Stimulated activated CD4-positive, alpha-beta T cell treated with anti-CD3 and anti-CD28 coated beads, TNF-alpha, amount 100 ng/mL, for 4 hours (primary cell): ENCODE measurements around the gene SPAG5.
"Not testable (repeated sequence)": the region's sequence is repeated elsewhere in the genome, so short reads cannot be mapped to it uniquely, and the experiment has no call there.

Experiments
- DNase-seq, 3 experiments: peaks; one replicate each; pipeline ENCODE4 v3.0.0-alpha.2; 2020; ENCODE audit warnings: low read depth in 3 of 3

SPAG5 gene

GRCh38 chr17:28612936-28613872, 14.4 kb upstream of the SPAG5 start:
- DNase-seq: peak in 1 of 3 experiments; percentile 23

GRCh38 chr17:28612531-28612930, 13.7 kb upstream of the SPAG5 start:
- DNase-seq: no peak

GRCh38 chr17:28610376-28610775, 11.6 kb upstream of the SPAG5 start:
- DNase-seq: no peak

DNA sequence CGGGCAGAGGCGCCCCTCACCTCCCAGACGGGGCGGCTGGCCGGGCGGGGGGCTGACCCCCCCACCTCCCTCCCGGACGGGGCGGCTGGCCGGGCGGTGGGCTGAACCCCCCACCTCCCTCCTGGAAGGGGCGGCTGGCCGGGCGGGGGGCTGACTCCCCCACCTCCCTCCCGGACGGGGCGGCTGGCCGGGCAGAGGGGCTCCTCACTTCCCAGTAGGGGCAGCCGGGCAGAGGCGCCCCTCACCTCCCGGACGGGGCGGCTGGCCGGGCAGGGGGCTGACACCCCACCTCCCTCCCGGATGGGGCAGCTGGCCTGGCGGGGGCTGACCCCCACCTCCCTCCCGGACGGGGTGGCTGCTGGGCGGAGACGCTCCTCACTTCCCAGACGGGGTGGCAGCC, 5.2 kb upstream of the SPAG5 start:
- not testable (repeated sequence) for DNase-seq

GRCh38 chr17:28599311-28600184, 723 bp upstream of the SPAG5 start:
- DNase-seq: peak; percentile 44 to 50 (median 46)

DNA sequence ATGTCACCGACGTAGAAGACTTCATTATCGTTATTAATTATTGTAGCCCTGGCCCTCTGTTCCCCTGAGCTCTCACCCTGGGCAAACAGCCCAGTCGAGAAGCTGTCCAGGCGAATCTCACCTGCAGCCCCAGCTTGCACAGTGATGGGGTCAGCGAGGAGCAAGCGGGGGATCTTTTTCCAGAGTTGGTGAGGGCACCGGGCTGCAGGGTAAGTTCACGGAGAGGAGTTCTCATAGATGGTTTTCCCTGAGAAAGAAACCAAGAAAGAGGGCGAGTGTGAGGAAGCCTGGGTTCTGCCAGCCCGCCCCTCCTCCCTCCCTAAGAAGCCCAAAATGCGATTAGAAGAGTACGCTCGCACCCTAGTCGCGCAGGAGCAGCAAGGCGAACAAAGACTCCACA, 436 bp downstream of the SPAG5 start:
- no peak for DNase-seq

DNA sequence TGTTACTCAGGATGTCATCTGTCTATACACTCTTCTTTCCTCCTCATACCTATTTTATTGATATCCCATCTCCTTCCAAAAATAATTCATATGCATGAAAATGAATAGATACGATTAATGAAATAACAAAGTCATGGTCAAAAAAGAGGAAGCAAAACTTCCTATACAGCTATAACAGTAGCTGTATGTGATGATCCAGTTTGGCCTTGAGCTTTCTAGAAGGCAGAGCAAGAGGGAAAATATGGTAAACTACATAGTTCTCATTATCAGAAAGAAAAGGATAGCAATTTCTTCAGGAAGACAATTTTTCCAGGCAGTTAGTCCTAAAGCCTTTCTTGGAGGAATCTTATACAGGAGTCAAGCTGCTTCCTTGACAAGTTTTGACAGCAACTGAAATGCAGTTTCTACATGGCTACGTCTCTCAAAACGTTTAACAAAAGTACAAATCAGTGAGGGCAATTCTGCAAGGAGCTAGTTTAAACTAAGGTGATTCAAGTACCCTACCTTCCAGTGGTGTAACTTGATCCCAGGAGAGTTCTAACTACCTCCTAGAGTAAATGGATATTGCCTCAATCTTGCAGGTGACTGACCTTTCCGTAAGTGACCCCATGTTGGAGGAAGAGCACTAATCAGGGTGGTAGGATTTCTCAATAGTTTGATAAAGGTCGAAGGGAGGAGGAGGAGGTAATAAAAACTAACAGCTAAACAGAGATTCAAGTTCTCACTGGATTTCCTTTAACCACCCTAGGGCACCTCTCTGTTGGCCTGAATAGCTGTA, 1.0 kb downstream of the SPAG5 start:
- DNase-seq: no peak

GRCh38 chr17:28592260-28592659, 6.6 kb downstream of the SPAG5 start:
- no peak for DNase-seq

- no peak for DNase-seq
Observed at GRCh38 chr17:28585851-28586250, 13.0 kb downstream of the SPAG5 start.

DNA sequence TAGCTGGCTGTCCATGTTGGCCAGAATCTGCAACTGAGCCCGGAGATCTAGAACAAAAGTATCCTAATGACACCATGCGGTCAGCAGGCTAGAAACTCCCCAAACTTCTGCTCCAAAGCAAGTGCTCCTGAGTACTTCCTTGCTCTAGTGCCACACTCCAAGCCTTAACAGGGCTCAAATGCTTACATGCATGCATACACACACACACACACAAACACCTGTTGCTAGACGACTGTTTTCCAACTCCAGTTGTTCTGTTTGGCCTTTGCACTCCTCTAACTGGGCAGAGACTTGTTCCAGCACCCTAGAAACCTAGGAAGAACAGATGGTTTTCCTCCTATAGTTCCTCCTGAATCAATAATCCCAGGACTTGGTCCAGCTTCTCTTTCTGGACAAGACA, 14.4 kb downstream of the SPAG5 start:
- DNase-seq: no peak

- no peak for DNase-seq
Observed at GRCh38 chr17:28582513-28582912, 16.3 kb downstream of the SPAG5 start.

- DNase-seq: no peak
Observed at GRCh38 chr17:28580959-28581358, 17.9 kb downstream of the SPAG5 start.

DNA sequence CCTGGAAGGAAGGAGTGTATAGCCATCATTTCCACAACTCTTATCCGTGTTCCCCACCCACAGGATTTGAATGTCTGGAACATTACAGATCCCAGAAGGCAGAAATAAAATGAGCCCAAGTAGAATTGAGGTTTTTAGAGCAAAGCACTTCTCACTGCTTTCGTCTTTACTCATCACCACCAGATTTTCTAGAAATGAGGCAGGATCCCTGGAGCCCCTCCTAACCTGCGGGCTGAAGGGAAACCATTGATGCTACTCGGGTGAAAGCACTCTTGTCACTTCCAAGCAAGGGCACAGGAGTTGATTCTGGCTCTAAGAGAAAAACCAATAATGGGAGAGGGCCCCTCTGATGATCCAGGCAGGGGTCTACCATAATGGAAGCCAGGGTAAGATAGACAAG, 19.3 kb downstream of the SPAG5 start:
- no peak for DNase-seq

DNA sequence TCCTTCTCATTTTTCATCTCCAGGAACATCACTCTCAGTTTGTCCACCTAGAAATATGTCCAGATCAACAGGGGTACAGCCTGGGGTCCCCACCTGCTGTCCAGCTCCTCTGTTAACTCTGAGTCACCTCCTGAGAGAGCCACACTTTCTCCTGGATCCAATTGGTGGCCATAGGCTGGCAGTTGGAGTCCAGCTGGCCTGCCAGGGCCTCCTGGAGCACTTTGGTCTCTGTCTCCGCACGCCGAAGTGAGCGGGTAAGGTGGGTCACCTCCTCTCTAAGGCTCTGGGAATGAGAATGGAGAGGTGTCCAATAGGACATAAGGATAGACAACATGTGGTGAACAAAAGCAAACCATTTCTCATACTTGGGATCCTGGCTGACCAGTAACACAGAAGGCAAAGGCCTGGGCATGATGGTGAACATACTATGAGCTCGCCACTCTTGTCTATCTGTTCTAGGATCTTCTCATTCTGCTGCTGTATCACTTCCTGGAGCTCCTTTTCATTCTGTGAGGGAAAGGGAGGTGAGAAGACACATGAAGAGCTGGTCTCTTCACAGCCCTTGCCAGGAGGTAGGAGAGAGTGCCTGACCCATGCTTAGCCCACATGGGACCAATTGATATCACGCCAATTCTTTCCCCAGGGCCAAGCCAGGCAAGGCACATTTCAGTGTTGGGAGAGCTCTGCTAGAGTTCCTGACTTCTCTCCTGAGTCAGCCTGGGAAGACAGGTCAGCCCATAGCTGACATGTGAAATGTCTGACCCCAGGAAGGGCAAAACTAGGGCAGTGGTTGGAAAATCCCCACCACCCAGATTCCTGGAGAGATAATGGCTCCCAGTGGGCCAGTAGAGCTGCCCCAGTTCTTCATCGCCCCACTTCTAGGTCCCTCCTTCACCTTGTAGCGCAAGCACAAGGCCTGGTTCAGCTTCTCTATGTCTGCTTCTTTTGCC, 20.3 kb downstream of the SPAG5 start:
- no peak for DNase-seq

GRCh38 chr17:28577466-28577824, 21.4 kb downstream of the SPAG5 start:
- DNase-seq: no peak

DNA sequence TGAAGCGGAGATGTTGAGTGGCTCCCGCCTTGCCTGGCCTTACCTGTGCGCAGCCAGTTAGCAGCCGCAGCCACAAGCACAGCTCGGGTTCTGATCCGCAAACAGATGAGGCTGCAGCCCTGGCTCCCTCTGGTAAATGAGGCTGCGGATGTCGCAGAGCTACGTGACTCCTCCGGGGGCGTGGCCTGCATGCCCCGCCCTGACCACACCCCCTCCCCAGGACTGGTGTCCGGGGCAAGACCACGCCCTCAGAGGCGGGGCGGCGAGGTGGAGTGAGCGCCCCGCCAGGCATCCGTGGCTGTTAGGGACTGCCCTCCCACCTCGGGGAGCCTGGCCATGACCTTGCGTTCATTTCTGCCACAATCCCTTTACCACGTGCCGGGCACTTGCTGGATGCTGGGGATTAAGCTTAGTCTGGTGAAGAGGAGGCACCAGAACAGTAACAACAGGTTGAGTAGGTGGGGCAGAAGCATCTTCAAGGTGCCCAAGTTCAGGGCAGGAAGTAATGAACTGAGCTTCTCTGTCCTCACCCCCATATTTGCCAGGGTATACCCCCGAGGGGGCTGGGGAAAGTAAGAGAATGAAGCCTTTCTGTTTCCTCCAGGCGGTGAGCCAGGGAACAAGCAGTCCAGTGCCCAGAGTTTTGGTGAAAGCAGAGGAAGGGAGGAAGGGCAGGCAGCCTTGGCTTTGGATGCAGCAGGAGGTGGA, 21.9 kb downstream of the SPAG5 start, which contains the start of gene ALDOC:
ALDOC (minus strand) TSS at position 138 of the 708 bp plus-strand sequence. CDS start 1,363 bp downstream, outside the sequence.
- DNase-seq: peak; percentile 96 to 98 (median 97)

DNA sequence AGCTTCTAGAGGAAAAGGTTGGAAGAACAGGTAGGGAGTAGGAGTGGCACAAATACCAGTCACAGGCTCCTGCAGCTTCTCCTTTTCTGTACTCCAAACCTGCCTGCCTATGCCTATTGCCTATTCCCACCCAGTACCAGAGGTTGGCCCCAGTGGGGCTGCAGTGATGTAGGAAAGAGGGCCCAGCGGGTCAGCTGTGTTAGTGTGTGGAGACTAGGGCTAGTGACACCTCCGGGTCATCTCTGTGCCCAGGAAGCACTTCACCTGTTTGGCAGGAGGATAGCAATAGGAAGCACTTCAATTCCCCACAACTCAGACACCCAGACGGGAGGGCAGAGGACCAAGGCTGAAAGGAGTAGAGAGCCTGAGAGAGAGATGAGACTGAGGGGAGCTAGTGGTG, 22.8 kb downstream of the SPAG5 start:
- DNase-seq: not testable (repeated sequence)

- DNase-seq: no peak
Observed at GRCh38 chr17:28575126-28575795, 23.6 kb downstream of the SPAG5 start.

GRCh38 chr17:28574526-28574925, 24.3 kb downstream of the SPAG5 start:
- DNase-seq: no peak
